SW480 (cell line): Measurements from ENCODE around the gene CTDNEP1.
A peak's percentile ranks its signal among the peaks of the same experiment; 100 is the strongest.

ENCODE experiments used
- DNase-seq: peaks from one replicate; pipeline ENCODE4 v3.0.0-alpha.2; 2016; ENCODE audit warnings: low spot score

The CTDNEP1 gene

GRCh38 chr17:7251661-7252175 is at the start of gene CTDNEP1:
Gene CTDNEP1, minus strand, starts transcription at chr17:7251734. Its CDS starts 438 bp downstream, at chr17:7251296.
- peak; percentile 100 for DNase-seq

DNA sequence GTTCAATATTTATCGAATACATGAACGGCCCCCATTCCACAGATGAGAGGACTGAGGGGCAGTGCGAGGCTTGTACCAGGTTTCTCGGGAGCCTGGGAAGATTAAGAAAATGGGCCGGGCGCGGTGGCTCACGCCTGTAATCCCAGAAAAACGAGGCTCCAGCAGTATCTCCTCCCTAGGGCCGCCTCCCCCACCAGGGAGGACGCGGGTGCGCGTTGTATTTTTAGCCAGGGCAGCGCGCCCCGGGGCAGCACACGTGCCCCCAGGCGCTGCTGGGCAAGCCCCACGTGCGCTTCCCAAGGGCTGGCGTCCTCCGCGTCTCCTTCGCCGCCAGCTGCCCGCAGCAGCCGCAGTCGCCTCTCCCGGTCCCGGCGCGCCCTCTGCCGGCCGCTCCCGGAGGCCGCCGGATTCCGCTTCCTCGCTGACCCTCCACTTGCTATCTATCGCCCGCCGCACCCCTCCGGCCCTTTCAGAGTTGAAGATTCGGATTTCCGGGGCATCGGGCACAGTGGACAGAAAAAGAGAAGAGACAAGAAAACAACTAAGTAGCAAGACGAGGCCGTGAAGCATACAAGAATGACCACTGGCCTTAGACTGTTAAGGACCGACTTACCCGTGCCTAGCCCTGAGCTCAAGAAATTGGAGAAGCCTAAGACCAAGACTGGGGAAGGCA is 44.8 kb upstream of the CTDNEP1 start:
- peak; percentile 87 for DNase-seq

GRCh38 chr17:7295230-7296180 is 44.0 kb upstream of the CTDNEP1 start:
- peak; percentile 77 for DNase-seq

DNA sequence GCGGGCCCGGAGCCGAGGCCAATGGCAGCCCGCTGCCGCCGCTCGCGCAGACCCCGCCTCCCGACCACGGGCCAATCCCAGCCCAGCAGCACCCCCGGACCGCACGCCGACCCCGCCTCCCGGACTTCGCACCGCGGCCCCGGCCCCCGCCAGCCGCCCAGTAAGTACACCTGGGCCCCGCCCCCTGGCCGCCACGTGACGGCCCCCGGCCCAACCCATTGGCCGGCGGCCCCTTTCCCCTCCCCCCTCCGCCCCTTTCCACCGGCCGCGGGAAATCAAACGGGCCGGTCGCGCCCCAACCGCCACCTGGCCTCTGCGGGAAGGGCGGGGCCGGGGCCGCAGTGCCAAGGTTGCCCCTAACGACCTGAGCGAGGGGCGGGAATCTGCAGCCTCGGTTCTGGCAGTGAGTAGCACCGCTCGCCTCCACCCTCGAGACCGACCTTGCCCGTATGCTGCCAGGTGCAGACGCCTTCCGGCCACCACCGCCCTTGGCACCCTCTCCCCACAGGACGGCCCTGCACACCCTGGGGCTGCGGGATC is 43.1 kb upstream of the CTDNEP1 start, which contains the start of gene YBX2:
YBX2 (minus strand) TSS at position 26 of the 540 bp plus-strand sequence. CDS start 139 bp downstream, outside the sequence.
- DNase-seq, result peak; percentile 96

DNA sequence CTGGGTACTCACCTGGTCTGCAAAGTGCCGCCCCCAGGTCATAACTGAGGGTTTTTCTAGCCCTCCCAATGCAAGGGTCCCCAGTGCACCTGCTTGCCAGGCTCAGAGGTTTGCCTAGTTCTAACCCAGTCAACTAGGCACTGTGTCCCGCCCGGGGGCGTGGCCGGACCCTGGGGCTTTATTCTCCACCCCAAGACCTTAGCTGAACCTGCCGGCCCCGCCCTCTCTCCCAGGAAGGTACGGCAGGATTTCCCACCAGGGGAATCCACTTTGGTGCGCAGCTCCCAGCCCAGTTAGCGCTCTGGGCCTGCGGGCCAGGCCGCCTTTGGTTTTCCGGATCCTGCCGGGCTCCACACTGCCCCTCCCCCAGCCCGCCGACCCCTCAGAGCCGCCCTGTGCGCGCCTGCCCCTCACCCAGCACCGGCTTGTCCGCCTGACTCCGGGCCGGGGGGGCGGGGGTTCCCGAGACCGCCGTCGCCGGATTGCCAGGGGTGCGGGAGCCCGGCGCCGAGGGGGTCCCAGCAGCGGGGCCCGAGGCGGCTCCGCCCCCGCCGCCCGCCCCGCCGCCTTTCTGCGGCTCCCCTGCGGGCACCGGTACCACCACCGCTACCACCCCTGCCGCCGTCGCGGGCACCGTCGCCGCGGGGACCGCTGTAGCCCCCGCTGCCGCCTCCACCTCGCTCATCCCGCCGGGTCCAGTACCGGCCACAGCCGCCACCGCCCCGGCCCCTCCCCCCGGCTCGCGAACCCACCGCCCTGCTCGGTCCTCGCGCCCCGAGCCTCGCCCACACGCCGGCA is 42.5 kb upstream of the CTDNEP1 start:
- peak; percentile 88 for DNase-seq

- DNase-seq, result no peak
These were observed 41.6 kb upstream of the CTDNEP1 start for GRCh38 chr17:7293159-7293558.

DNA sequence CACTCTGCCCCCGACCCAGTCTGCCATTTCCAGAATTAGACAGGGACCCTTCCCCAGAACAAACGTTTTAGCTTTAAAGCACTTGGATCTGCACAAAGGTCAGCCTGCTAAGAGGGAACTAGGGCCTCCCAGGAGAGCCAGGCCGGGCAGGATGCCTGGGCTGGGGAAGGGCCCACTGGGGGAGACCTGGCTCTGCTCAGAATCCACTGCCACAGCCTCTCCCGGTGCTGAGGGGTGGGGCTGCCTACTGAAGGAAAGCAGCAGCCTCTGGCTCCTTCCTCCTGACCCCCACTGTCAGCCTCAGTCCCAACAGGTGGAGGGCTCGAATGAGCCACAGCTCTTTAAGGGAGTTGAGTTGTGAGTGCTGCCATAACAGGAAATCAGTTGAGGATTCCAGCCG is 41.2 kb upstream of the CTDNEP1 start:
- DNase-seq, result no peak

DNA sequence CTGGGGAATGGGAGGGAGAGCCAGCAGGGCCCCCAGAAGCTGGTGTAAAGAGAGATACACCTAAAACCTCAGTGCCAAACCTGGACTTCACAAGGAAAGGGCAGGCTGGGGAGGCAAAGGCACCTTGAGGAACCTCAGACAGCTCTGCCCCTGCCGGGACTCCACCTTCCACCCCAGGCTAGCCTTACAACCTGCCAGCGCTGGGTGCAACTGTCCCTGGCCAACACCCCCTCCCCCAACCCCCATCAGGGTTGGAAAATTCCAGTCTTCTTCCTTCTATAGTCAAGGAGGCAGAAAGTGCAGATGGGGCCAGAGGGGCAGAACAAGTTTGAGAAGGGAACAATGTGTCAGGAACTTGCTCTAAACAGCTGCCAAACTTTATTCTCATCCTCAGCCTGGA is 40.7 kb upstream of the CTDNEP1 start:
- DNase-seq, result no peak

- no peak for DNase-seq
These were observed 39.2 kb upstream of the CTDNEP1 start for GRCh38 chr17:7290685-7291084.

DNA sequence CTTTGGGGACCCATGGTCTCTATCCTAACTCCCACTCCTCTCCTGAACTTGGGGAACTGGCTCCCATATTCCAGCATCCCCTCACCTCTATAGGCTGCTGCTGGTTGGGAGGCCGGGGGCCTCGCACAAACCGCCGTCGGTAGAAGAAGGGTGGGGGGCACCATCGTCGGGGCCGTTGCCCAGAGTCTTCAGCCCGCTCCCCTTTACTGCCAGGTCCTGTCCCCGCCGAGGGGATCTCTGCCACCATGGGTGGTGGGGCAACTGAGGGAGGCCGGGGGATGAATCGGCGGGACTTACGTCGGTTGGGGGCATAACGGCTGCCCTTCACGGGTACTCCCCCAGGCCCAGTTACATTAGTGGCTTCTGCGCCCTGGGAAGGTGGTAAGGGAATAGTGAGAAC is 38.6 kb upstream of the CTDNEP1 start:
- no peak for DNase-seq

- no peak for DNase-seq
These were observed 37.9 kb upstream of the CTDNEP1 start for GRCh38 chr17:7289256-7290032.

DNA sequence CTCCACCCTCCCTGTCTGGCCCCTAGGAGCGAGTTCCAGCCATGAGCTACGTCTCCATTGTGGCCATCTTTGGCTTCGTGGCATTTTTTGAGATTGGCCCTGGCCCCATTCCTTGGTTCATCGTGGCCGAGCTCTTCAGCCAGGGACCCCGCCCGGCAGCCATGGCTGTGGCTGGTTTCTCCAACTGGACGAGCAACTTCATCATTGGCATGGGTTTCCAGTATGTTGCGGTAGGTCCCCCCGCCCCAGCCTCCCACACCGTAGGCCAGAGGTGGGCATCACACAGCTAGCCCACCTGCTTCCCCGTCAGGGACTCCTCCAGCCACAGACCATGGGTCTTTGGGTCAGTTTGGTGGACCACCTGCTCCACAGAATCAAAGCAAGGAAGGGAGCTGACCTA is 34.1 kb upstream of the CTDNEP1 start:
- DNase-seq, result no peak

DNA sequence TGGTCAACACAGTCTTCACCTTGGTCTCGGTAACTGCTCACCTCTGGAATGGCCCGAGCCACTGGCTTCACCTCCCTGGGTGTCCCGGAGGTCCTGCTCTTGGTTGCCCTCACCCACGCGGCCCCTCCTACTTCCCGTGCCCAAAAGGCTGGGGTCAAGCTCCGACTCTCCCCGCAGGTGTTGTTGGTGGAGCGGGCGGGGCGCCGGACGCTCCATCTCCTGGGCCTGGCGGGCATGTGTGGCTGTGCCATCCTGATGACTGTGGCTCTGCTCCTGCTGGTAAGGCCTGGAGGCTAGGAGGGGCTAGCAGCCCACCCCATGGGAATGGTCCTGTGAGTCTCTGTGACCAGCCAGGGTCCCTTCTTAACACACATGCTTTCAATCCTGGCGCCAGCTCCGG is 33.4 kb upstream of the CTDNEP1 start:
- DNase-seq, result no peak

- DNase-seq, result no peak
These were observed 32.1 kb upstream of the CTDNEP1 start for GRCh38 chr17:7283471-7284216.

DNA sequence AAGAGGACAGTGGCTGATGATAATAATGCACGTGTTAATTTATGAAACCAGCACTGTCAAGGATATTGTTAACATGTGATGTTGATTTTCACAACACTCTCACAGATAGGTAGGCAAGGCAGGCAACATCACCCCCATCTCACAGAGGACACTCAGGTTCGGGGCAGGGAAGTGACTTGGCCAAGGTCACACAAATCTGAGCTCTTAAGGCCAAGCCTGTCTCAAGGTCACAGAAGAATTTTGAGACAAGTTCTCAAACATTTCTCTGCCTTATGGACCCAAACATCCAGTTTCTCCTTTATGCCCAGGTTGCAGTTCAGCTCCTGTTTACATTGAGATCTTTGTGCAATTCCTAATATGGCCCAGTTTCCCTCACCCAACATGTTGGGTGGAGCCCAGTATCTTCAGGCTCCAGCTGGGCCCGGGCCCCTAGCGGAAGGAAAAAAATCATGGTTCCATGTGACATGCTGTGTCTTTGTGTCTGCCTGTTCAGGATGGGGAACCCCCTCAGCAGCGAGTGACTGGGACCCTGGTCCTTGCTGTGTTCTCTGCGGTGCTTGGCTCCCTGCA is 31.3 kb upstream of the CTDNEP1 start:
- DNase-seq, result no peak

GRCh38 chr17:7281953-7282751 is 30.6 kb upstream of the CTDNEP1 start:
- no peak for DNase-seq

DNA sequence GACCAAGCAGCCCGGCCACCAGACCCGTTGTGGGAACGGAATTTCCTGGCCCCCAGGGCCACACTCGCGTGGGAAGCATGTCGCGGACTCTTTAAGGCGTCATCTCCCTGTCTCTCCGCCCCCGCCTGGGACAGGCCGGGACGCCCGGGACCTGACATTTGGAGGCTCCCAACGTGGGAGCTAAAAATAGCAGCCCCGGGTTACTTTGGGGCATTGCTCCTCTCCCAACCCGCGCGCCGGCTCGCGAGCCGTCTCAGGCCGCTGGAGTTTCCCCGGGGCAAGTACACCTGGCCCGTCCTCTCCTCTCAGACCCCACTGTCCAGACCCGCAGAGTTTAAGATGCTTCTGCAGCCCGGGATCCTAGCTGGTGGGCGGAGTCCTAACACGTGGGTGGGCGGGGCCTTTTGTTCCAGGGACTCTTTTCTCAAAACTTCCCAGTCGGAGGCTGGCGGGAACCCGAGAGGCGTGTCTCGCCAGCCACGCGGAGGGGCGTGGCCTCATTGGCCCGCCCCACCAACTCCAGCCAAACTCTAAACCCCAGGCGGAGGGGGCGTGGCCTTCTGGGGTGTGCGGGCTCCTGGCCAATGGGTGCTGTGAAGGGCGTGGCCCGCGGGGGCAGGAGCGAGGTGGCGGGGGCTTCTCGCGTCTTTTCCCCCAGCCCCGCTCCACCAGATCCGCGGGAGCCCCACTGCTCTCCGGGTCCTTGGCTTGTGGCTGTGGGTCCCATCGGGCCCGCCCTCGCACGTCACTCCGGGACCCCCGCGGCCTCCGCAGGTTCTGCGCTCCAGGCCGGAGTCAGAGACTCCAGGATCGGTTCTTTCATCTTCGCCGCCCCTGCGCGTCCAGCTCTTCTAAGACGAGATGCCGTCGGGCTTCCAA is 29.8 kb upstream of the CTDNEP1 start, which contains the start of gene SLC2A4:
SLC2A4 (plus strand) TSS at position 645 of the 879 bp plus-strand sequence; CDS start at position 862, 217 bp downstream.
- DNase-seq, result peak; percentile 94
